ENCODE results near the gene MANEA. TPM values are rescaled to one million over a fixed set of nuclear protein-coding genes. Genes with fewer than 3 reads are reported as not detected.
"Not testable (repeated sequence)": the region's sequence is repeated elsewhere in the genome, so short reads cannot be mapped to it uniquely, and the experiment has no call there.

Gene MANEA
- 10 to 100 TPM; 13.6 to 15.3 TPM for total RNA-seq

DNA sequence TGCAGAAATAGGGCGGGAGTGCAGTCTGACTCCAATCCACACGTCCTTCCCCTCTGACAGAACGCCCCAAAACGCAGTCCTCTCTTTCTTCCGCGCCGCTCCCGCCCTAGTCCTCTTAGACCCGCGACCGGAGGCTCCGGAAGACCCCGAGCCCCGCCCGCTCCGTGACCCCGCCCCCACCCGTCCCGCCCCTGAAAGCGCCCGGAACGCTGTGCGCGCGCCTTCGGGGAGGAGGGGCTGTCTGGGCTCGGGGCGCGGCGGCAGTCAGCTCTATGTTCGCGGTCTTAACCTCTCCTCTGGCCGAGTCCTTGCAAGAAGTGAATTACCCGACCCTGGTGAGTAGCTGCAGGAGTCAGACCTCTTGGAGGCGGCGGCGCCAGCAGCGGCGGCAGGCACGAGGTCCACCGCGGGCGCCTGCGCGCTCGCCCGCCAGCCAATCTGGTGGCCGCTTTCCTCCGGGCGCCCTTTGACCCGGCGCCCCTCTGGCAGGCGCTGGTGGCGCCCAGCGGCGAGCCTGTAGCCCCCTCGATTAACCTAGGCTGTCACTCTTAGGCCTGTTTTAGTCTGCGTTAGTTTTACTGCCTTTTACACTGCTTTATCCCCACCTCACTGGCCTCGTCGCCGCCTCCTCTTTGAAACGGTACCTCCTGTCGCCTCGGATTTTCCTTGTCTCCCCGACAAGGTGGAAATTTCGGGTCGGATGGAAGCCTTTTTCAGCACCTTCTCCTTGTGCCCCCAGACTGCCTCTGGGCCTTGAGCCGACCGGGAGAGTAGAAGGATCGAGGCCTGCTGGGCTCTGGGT, at the start of gene MANEA:
Gene MANEA (plus strand): TSS at position 232 of the 802 bp plus-strand sequence. CDS start 8,905 bp downstream, outside the sequence.
- ATAC-seq (peak; percentile 94 to 96), DNase-seq (ENCODE audit: low spot score) (peak; percentile 82)
- Mint-ChIP-seq H3K4me1 (ENCODE audit: low read depth in 2 of 2) (peaks cover 19 to 39% of the 10 kb centered on the region in 2 donors), H3K27me3 (no peaks in the 10 kb centered on the region), H3K4me3 (peak within 1 kb of the TSS; percentile 95), H3K27ac (peak within 1 kb of the TSS; percentile 98), H3K9me3 (no peaks in the 10 kb centered on the region), H3K36me3 (peaks cover 6% of the 10 kb centered on the region)

GRCh38 chr6:95529762-95530161, 47.6 kb upstream of the MANEA start:
- Mint-ChIP-seq H3K9me3 (peaks cover 9% of the 10 kb centered on the region), H3K27ac (no peak overlapping the region), H3K36me3 (no peaks in the 10 kb centered on the region), H3K4me1 (ENCODE audit: low read depth in 2 of 2) (no peaks in the 10 kb centered on the region), H3K27me3 (peaks cover 0 to 10% of the 10 kb centered on the region in 2 donors), H3K4me3 (no peak overlapping the region)
- ATAC-seq = no peak
- no peak for DNase-seq (ENCODE audit: low spot score)

DNA sequence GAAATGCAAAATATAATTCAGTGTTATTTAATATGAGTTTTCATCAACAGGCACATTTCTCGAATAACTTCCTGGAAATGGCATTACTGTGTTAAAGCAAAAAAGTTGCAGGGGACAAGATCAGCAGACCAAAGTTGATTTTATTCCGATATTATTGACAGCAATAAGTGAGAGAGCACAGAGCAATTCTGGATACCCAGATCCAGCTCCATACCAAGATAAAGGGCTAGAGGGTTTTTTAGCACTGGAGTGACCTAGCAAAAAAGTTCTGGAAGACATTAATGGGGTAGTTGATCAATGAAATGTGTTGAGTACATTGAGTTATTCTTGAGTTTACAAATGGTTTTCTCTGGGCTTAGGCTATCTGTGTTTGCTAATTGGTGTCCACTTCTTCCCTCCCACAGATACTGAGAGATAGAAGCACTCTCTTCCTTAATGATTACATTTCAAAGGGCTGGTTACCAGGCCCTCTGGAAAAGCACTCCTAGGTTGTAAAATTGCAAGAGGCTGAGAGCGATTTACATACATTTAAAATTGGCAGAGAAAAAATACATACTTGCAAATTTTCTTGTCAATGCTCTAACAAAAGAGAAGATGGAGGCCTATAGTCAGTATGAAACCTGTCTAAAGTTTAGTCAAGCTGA, 47.0 kb upstream of the MANEA start:
- Mint-ChIP-seq H3K4me3 (no peak overlapping the region), H3K27me3 (peaks cover 0 to 10% of the 10 kb centered on the region in 2 donors), H3K9me3 (peaks cover 13% of the 10 kb centered on the region), H3K36me3 (no peaks in the 10 kb centered on the region), H3K4me1 (ENCODE audit: low read depth in 2 of 2) (no peaks in the 10 kb centered on the region), H3K27ac (no peak overlapping the region)
- no peak for DNase-seq (ENCODE audit: low spot score)
- no peak for ATAC-seq

DNA sequence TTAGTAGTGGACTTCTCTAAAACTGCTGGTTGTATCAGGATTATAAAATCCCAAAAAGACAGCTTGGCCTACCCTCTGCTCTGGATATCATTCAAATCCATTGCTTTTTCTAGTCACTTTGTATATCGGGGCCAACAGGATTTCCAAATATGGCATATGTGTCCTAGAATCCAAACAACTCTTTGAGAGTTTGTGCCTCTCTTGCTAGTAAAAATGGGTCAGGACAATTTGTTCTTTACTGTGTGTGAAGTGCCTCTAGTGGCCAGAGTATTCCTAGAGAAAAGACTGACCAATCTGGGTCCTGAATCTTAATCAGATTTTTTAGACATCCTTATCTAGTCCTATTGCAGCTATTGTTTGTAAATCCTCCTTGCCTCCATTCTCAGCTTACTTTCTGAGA, 33.5 kb upstream of the MANEA start:
- Mint-ChIP-seq H3K4me1 (ENCODE audit: low read depth in 2 of 2) (no peaks in the 10 kb centered on the region), H3K27me3 (peaks cover 0 to 23% of the 10 kb centered on the region in 2 donors), H3K36me3 (no peaks in the 10 kb centered on the region), H3K9me3 (peaks cover 7% of the 10 kb centered on the region), H3K27ac (no peak overlapping the region), H3K4me3 (no peak overlapping the region)
- no peak for ATAC-seq
- no peak for DNase-seq (ENCODE audit: low spot score)

DNA sequence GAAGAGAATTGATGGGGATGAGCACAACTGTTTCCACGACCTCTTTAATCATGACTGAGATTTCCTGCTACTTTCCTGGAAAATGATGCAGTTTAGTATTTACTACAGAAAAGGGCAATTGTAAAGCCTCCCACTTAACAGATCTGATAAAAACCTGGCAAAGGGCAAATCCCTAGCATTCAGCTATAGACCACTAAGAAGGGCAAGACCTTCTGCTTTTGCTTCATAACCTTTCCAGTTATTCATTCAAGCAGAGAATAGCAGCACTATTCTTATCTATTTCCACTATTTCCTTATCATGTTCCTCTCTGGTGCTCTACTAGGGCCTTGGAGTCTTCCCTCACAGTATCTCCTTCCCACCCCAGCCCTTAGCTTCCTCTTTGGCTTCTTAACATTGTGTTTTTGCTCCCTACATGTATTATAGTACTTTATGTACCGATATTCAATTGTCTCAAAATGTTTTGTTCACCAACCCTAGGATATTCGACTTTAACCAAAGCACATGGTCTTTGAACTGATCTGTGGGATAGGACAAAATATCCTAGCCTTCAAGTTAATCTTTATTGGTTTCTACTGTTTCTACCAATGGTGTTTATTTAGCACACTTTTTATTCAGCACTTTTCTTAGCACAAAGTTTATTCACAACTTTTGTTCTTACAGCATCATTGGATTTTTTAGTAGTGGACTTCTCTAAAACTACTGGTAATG, 32.7 kb upstream of the MANEA start:
- H3K4me1 Mint-ChIP-seq (ENCODE audit: low read depth in 2 of 2) = no peaks in the 10 kb centered on the region
- H3K9me3 Mint-ChIP-seq = peaks cover 3% of the 10 kb centered on the region
- ATAC-seq (no peak), DNase-seq (ENCODE audit: low spot score) (no peak)
- H3K4me3 Mint-ChIP-seq = no peak overlapping the region
- no peak overlapping the region for H3K27ac Mint-ChIP-seq
- H3K36me3 Mint-ChIP-seq = no peaks in the 10 kb centered on the region
- peaks cover 0 to 15% of the 10 kb centered on the region in 2 donors for H3K27me3 Mint-ChIP-seq

- Mint-ChIP-seq H3K27ac (no peak overlapping the region), H3K27me3 (peaks cover 2 to 15% of the 10 kb centered on the region in 2 donors), H3K4me1 (ENCODE audit: low read depth in 2 of 2) (no peaks in the 10 kb centered on the region), H3K36me3 (no peaks in the 10 kb centered on the region), H3K9me3 (peaks cover 3% of the 10 kb centered on the region), H3K4me3 (no peak overlapping the region)
- ATAC-seq = no peak
- DNase-seq (ENCODE audit: low spot score) = no peak
These were observed 32.1 kb upstream of the MANEA start for GRCh38 chr6:95545226-95545625.

GRCh38 chr6:95545686-95546085, 31.6 kb upstream of the MANEA start:
- DNase-seq (ENCODE audit: low spot score) (no peak), ATAC-seq (no peak)
- Mint-ChIP-seq H3K4me1 (ENCODE audit: low read depth in 2 of 2) (no peaks in the 10 kb centered on the region), H3K4me3 (no peak overlapping the region), H3K27me3 (peaks cover 2 to 15% of the 10 kb centered on the region in 2 donors), H3K36me3 (no peaks in the 10 kb centered on the region), H3K27ac (no peak overlapping the region), H3K9me3 (peaks cover 3% of the 10 kb centered on the region)

- H3K4me1 Mint-ChIP-seq (ENCODE audit: low read depth in 2 of 2) = no peaks in the 10 kb centered on the region
- peaks cover 3% of the 10 kb centered on the region for H3K9me3 Mint-ChIP-seq
- no peak overlapping the region for H3K4me3 Mint-ChIP-seq
- DNase-seq (ENCODE audit: low spot score) (no peak), ATAC-seq (no peak)
- peaks cover 2 to 15% of the 10 kb centered on the region in 2 donors for H3K27me3 Mint-ChIP-seq
- H3K36me3 Mint-ChIP-seq = no peaks in the 10 kb centered on the region
- no peak overlapping the region for H3K27ac Mint-ChIP-seq
These were observed 31.2 kb upstream of the MANEA start for GRCh38 chr6:95546148-95546547.

DNA sequence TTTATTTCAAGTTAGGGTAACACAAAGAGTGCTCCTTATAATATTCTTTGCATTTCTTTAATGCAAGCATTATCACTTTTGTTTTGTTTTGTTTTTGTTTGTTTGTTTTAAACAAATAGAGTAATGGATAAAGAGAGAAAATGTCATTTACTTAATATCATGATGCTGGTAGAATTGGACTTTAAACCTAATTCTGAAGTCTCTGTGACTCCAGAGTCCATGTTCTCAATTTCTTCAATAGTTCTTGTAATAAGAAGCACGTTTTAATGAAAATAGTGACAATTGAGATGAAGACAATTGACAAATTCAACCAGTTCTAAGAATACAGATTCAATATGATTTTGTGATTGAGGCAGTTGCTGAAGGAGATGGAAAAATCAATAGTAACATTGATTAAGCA, 30.3 kb upstream of the MANEA start:
- peaks cover 5 to 11% of the 10 kb centered on the region in 2 donors for H3K27me3 Mint-ChIP-seq
- H3K9me3 Mint-ChIP-seq = peaks cover 3% of the 10 kb centered on the region
- H3K4me3 Mint-ChIP-seq = no peak overlapping the region
- no peaks in the 10 kb centered on the region for H3K36me3 Mint-ChIP-seq
- no peaks in the 10 kb centered on the region for H3K4me1 Mint-ChIP-seq (ENCODE audit: low read depth in 2 of 2)
- no peak overlapping the region for H3K27ac Mint-ChIP-seq
- DNase-seq (ENCODE audit: low spot score) (no peak), ATAC-seq (no peak)

GRCh38 chr6:95548188-95548786, 29.0 kb upstream of the MANEA start:
- H3K36me3 Mint-ChIP-seq = no peaks in the 10 kb centered on the region
- H3K4me3 Mint-ChIP-seq = no peak overlapping the region
- H3K4me1 Mint-ChIP-seq (ENCODE audit: low read depth in 2 of 2) = no peaks in the 10 kb centered on the region
- H3K27ac Mint-ChIP-seq = no peak overlapping the region
- H3K9me3 Mint-ChIP-seq = peaks cover 3% of the 10 kb centered on the region
- DNase-seq (ENCODE audit: low spot score) = no peak
- peak in 1 of 2 donors; percentile 62 for ATAC-seq
- H3K27me3 Mint-ChIP-seq = peaks cover 5% of the 10 kb centered on the region in 2 donors

- Mint-ChIP-seq H3K4me3 (no peak overlapping the region), H3K9me3 (peaks cover 13% of the 10 kb centered on the region), H3K27me3 (peaks cover 0 to 5% of the 10 kb centered on the region in 2 donors), H3K4me1 (ENCODE audit: low read depth in 2 of 2) (no peaks in the 10 kb centered on the region), H3K36me3 (peaks cover 15% of the 10 kb centered on the region), H3K27ac (no peak overlapping the region)
- ATAC-seq = no peak
- DNase-seq (ENCODE audit: low spot score) = no peak
These were observed 25.5 kb upstream of the MANEA start for GRCh38 chr6:95551678-95552324.

- Mint-ChIP-seq H3K27ac (no peak overlapping the region), H3K4me1 (ENCODE audit: low read depth in 2 of 2) (no peaks in the 10 kb centered on the region), H3K4me3 (no peak overlapping the region), H3K27me3 (peaks cover 0 to 5% of the 10 kb centered on the region in 2 donors), H3K36me3 (peaks cover 15% of the 10 kb centered on the region), H3K9me3 (peaks cover 13% of the 10 kb centered on the region)
- DNase-seq (ENCODE audit: low spot score) (no peak), ATAC-seq (no peak)
These were observed 23.5 kb upstream of the MANEA start for GRCh38 chr6:95553880-95554279.

- H3K9me3 Mint-ChIP-seq; ATAC-seq; H3K36me3 Mint-ChIP-seq; H3K4me1 Mint-ChIP-seq (ENCODE audit: low read depth in 2 of 2); H3K4me3 Mint-ChIP-seq; DNase-seq (ENCODE audit: low spot score); H3K27me3 Mint-ChIP-seq; H3K27ac Mint-ChIP-seq: not testable (repeated sequence)
These were observed 16.4 kb upstream of the MANEA start for GRCh38 chr6:95560956-95561355.
